Measurements from ENCODE around the gene TMEM184A.
"Not testable (repeated sequence)": the region's sequence is repeated elsewhere in the genome, so short reads cannot be mapped to it uniquely, and the experiment has no call there.

Gene TMEM184A

GRCh38 chr7:1588978-1589377 lies 33.0 kb upstream of the TMEM184A start:
- DNase-seq = no peak

GRCh38 chr7:1587738-1588137 lies 31.7 kb upstream of the TMEM184A start:
- no peak for DNase-seq

- no peak for DNase-seq
Measured at GRCh38 chr7:1586827-1587705, 31.1 kb upstream of the TMEM184A start.

GRCh38 chr7:1586126-1586826 lies 30.3 kb upstream of the TMEM184A start:
- DNase-seq = no peak

- no peak for DNase-seq
Measured at GRCh38 chr7:1585142-1585981, 29.4 kb upstream of the TMEM184A start.

- DNase-seq = no peak
Measured at GRCh38 chr7:1584700-1585099, 28.7 kb upstream of the TMEM184A start.

GRCh38 chr7:1583241-1583930 lies 27.4 kb upstream of the TMEM184A start:
- not testable (repeated sequence) for DNase-seq

GRCh38 chr7:1580422-1581030 lies 24.5 kb upstream of the TMEM184A start:
- no peak for DNase-seq

GRCh38 chr7:1579481-1580421 lies 23.7 kb upstream of the TMEM184A start:
- DNase-seq = peak; percentile 78

GRCh38 chr7:1578513-1578912 lies 22.5 kb upstream of the TMEM184A start:
- no peak for DNase-seq

GRCh38 chr7:1576521-1577253 lies 20.7 kb upstream of the TMEM184A start:
- DNase-seq = no peak

GRCh38 chr7:1575809-1576208 lies 19.8 kb upstream of the TMEM184A start:
- DNase-seq = no peak

GRCh38 chr7:1572111-1572822 lies 16.3 kb upstream of the TMEM184A start:
- no peak for DNase-seq

GRCh38 chr7:1569833-1570632 lies 14.0 kb upstream of the TMEM184A start, which contains the start of gene PSMG3:
Gene PSMG3, minus strand, starts transcription at chr7:1570032. Its CDS starts 693 bp downstream, at chr7:1569339.
- peak; percentile 97 for DNase-seq

- no peak for DNase-seq
Measured at GRCh38 chr7:1569440-1569832, 13.4 kb upstream of the TMEM184A start.

- DNase-seq = peak; percentile 39
Measured at GRCh38 chr7:1569016-1569415, 13.0 kb upstream of the TMEM184A start.

GRCh38 chr7:1567896-1568510 lies 12.0 kb upstream of the TMEM184A start:
- no peak for DNase-seq

Measured in hematopoietic multipotent progenitor cell treated with erythropoietin and hydrocortisone succinate and interleukin-3 and kit ligand, for 4 days (in vitro differentiated cells).